Neural cell (in vitro differentiated cells): Measurements from ENCODE around the gene USO1. TPM values are rescaled to one million over a fixed set of nuclear protein-coding genes. Genes with fewer than 3 reads are reported as not detected.

Experiments
- H2AFZ ChIP-seq: fragments of 200-600, 300-800 bp; sonication (generic), shearing (Covaris generic); 2 replicates; pipeline ENCODE4 v1.6.0; 2014; ENCODE audit warnings: low read depth, mild to moderate bottlenecking, antibody characterized with exemption, low read length, moderate library complexity
- H3F3A ChIP-seq: fragments of 200-600 bp; shearing (Covaris generic); 2 replicates; pipeline ENCODE4 v1.6.1; 2016; ENCODE audit warnings: mild to moderate bottlenecking, moderate library complexity, mixed read lengths, antibody characterized with exemption, low read length; ENCODE audit not compliant: insufficient read depth, poor library complexity, severe bottlenecking
- H3K27ac ChIP-seq: fragments of 200-600, 300-800 bp; sonication (generic), shearing (Covaris generic); 2 replicates; pipeline ENCODE4 v1.5.1; 2014; ENCODE audit warnings: mild to moderate bottlenecking, low read length, moderate library complexity
- H3K27me3 ChIP-seq: fragments of 300-800, 200-600 bp; sonication (generic), shearing (Covaris generic); 2 replicates; pipeline ENCODE4 v1.6.0; 2014; ENCODE audit warnings: mild to moderate bottlenecking, low read depth, low read length, moderate library complexity; ENCODE audit not compliant: insufficient read depth
- H3K36me3 ChIP-seq: fragments of 300-800, 200-600 bp; sonication (generic), shearing (Covaris generic); 2 replicates; pipeline ENCODE4 v1.5.1; 2014; ENCODE audit warnings: mild to moderate bottlenecking, antibody characterized with exemption, low read length, moderate library complexity; ENCODE audit not compliant: insufficient read depth
- H3K4me2 ChIP-seq: fragments of 300-800, 200-600 bp; sonication (generic), shearing (Covaris generic); 2 replicates; pipeline ENCODE4 v1.6.0; 2014; ENCODE audit warnings: mild to moderate bottlenecking, low read length
- H3K4me3 ChIP-seq: fragments of 300-800, 200-600 bp; sonication (generic), shearing (Covaris generic); 2 replicates; pipeline ENCODE4 v1.5.1; 2014; ENCODE audit warnings: mild to moderate bottlenecking, low read length, moderate library complexity
- H3K79me2 ChIP-seq: fragments of 200-600 bp; shearing (Covaris generic); replicated peaks from 2 replicates; pipeline ENCODE4 v1.6.0; 2014; ENCODE audit warnings: mild to moderate bottlenecking, low read length, moderate library complexity; ENCODE audit not compliant: insufficient read depth
- H3K9ac ChIP-seq: fragments of 300-800, 200-600 bp; sonication (generic), shearing (Covaris generic); 2 replicates; pipeline ENCODE4 v1.6.1; 2016; ENCODE audit warnings: mild to moderate bottlenecking, low read length, mixed read lengths
- H3K9me2 ChIP-seq: fragments of 200-600 bp; shearing (Covaris generic); 2 replicates; pipeline ENCODE4 v1.6.1; 2016; ENCODE audit warnings: mild to moderate bottlenecking, low read length, mixed read lengths; ENCODE audit not compliant: insufficient read depth
- H3K9me3 ChIP-seq: fragments of 200-600, 300-800 bp; sonication (generic), shearing (Covaris generic); 2 replicates; pipeline ENCODE4 v1.6.1; 2016; ENCODE audit warnings: mild to moderate bottlenecking, mixed run types, low read length, moderate library complexity, mixed read lengths
- H4K20me1 ChIP-seq: fragments of 200-600 bp; shearing (Covaris generic); 2 replicates; pipeline ENCODE4 v1.6.1; 2016; ENCODE audit warnings: mild to moderate bottlenecking, mixed run types; ENCODE audit not compliant: insufficient read depth
- EP300 ChIP-seq: fragments of 450-650 bp; conservative IDR thresholded peaks from 2 replicates; pipeline ENCODE4 v1.6.1; 2014; ENCODE audit warnings: antibody characterized with exemption, mild to moderate bottlenecking, moderate library complexity; ENCODE audit not compliant: poor library complexity, severe bottlenecking
- EZH2 ChIP-seq: fragments of 200-600, 300-800 bp; shearing (Covaris generic), sonication (generic); IDR thresholded peaks from 2 replicates; pipeline ENCODE4 v1.6.1; 2014; ENCODE audit warnings: antibody characterized with exemption, low read length, borderline replicate concordance, mild to moderate bottlenecking; ENCODE audit not compliant: insufficient read depth, poor library complexity, severe bottlenecking
- MXI1 ChIP-seq: fragments of 450-650 bp; conservative IDR thresholded peaks from 2 replicates; pipeline ENCODE4 v1.6.1; 2014; ENCODE audit warnings: antibody characterized with exemption, mild to moderate bottlenecking; ENCODE audit not compliant: poor library complexity, severe bottlenecking
- POLR2AphosphoS5 ChIP-seq: IDR thresholded peaks from 2 replicates; pipeline ENCODE4 v1.6.1; 2012
- RAD21 ChIP-seq: fragments of 450-650 bp; conservative IDR thresholded peaks from 2 replicates; pipeline ENCODE4 v1.6.1; 2014; ENCODE audit warnings: antibody characterized with exemption, mild to moderate bottlenecking, moderate library complexity
- SMC3 ChIP-seq: fragments of 450-650 bp; conservative IDR thresholded peaks from 2 replicates; pipeline ENCODE4 v1.6.1; 2014; ENCODE audit warnings: antibody characterized with exemption, mild to moderate bottlenecking, moderate library complexity; ENCODE audit not compliant: poor library complexity
- TAF1 ChIP-seq: IDR thresholded peaks from 2 replicates; pipeline ENCODE4 v1.6.1; 2012; ENCODE audit warnings: low read depth
- polyA plus RNA-seq: library from polyadenylated mRNA; depleted of rRNA; stranded (reverse); fragments of >200 nt; gene quantifications from 2 replicates; pipeline ENCODE4 v1.2.3, GENCODE V29; 2014
- TF ChIP-seq, protein P1 (sequence below): IDR thresholded peaks from 2 replicates; pipeline ENCODE4 v1.6.1; 2012; ENCODE audit warnings: borderline replicate concordance
- TF ChIP-seq, protein P2 (sequence below): fragments of 450-650 bp; IDR thresholded peaks from 2 replicates; pipeline ENCODE4 v1.5.1; 2014; ENCODE audit warnings: antibody characterized with exemption, mild to moderate bottlenecking, moderate library complexity; ENCODE audit not compliant: poor library complexity, severe bottlenecking

Gene USO1
- polyA plus RNA-seq, 1 donor from 2014 or later: 40.0 TPM

DNA sequence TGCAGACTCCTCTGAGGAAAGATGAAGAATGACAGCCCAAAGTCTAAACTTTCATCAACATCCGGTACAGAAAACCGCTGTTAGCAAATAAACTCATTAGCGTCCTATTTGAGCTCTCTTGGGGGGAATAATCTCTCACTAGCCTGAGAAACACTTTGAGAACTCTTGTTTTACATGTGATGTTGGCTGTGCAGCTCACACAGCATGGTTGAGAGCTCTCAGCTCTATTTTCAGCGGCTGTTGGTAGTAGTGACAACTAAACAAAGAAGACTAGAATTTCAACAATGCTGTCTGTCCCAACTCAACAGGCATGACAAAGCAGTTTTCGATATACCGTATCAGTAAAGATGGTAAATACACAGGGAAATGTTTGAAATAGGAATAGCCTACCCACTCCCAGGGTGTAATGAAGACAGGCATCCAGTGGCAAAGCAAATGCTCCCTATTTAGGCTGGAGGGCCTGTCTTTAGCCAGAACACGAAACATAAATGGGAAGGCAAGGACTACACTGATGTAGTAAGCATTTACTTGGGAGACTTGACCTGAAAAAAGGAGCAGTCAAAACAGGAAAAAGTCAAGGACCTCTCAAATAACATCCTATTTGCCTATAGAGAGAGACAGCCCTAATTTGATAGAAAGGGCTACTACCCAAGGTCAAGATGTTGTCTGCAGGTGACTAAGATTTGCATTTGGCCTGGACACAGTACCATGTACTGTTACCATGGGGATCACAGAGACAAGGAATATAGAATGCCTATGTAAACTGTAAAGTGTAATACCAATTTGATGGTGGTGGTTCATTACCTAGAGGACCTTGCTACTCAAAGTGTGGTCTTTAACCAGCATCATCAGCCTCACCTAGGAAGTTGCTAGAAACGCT lies 117.5 kb downstream of the USO1 start:
- no peak overlapping the region for H3K27ac ChIP-seq
- no peaks in the 10 kb centered on the region for H3K36me3 ChIP-seq
- no peaks in the 10 kb centered on the region for H3K9me3 ChIP-seq
- no peak overlapping the region for H3K4me3 ChIP-seq
- H3K27me3 ChIP-seq: no peaks in the 10 kb centered on the region
- TF ChIP-seq, protein P1, sequence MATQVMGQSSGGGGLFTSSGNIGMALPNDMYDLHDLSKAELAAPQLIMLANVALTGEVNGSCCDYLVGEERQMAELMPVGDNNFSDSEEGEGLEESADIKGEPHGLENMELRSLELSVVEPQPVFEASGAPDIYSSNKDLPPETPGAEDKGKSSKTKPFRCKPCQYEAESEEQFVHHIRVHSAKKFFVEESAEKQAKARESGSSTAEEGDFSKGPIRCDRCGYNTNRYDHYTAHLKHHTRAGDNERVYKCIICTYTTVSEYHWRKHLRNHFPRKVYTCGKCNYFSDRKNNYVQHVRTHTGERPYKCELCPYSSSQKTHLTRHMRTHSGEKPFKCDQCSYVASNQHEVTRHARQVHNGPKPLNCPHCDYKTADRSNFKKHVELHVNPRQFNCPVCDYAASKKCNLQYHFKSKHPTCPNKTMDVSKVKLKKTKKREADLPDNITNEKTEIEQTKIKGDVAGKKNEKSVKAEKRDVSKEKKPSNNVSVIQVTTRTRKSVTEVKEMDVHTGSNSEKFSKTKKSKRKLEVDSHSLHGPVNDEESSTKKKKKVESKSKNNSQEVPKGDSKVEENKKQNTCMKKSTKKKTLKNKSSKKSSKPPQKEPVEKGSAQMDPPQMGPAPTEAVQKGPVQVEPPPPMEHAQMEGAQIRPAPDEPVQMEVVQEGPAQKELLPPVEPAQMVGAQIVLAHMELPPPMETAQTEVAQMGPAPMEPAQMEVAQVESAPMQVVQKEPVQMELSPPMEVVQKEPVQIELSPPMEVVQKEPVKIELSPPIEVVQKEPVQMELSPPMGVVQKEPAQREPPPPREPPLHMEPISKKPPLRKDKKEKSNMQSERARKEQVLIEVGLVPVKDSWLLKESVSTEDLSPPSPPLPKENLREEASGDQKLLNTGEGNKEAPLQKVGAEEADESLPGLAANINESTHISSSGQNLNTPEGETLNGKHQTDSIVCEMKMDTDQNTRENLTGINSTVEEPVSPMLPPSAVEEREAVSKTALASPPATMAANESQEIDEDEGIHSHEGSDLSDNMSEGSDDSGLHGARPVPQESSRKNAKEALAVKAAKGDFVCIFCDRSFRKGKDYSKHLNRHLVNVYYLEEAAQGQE: no peak
- TF ChIP-seq RAD21 (no peak), EP300 (no peak), TAF1 (no peak), MXI1 (no peak), POLR2AphosphoS5 (no peak), EZH2 (no peak), SMC3 (no peak)
- TF ChIP-seq, protein P2, sequence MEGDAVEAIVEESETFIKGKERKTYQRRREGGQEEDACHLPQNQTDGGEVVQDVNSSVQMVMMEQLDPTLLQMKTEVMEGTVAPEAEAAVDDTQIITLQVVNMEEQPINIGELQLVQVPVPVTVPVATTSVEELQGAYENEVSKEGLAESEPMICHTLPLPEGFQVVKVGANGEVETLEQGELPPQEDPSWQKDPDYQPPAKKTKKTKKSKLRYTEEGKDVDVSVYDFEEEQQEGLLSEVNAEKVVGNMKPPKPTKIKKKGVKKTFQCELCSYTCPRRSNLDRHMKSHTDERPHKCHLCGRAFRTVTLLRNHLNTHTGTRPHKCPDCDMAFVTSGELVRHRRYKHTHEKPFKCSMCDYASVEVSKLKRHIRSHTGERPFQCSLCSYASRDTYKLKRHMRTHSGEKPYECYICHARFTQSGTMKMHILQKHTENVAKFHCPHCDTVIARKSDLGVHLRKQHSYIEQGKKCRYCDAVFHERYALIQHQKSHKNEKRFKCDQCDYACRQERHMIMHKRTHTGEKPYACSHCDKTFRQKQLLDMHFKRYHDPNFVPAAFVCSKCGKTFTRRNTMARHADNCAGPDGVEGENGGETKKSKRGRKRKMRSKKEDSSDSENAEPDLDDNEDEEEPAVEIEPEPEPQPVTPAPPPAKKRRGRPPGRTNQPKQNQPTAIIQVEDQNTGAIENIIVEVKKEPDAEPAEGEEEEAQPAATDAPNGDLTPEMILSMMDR: no peak
- H3K9me2 ChIP-seq: no peaks in the 10 kb centered on the region
- no peaks in the 10 kb centered on the region for H3K79me2 ChIP-seq
- H4K20me1 ChIP-seq: no peaks in the 10 kb centered on the region
- H2AFZ ChIP-seq: no peak overlapping the region
- no peak overlapping the region for H3K4me2 ChIP-seq
- H3F3A ChIP-seq: no peaks in the 10 kb centered on the region
- H3K9ac ChIP-seq: no peak overlapping the region

- H3K9me3 ChIP-seq: no peaks in the 10 kb centered on the region
- no peak overlapping the region for H3K9ac ChIP-seq
- no peaks in the 10 kb centered on the region for H4K20me1 ChIP-seq
- H2AFZ ChIP-seq: no peak overlapping the region
- H3F3A ChIP-seq: no peaks in the 10 kb centered on the region
- H3K27me3 ChIP-seq: no peaks in the 10 kb centered on the region
- H3K36me3 ChIP-seq: no peaks in the 10 kb centered on the region
- TF ChIP-seq, protein P1: no peak
- TF ChIP-seq TAF1 (no peak), MXI1 (no peak), EP300 (no peak), SMC3 (no peak), RAD21 (no peak), POLR2AphosphoS5 (no peak), EZH2 (no peak)
- TF ChIP-seq, protein P2: no peak
- no peaks in the 10 kb centered on the region for H3K79me2 ChIP-seq
- no peak overlapping the region for H3K27ac ChIP-seq
- H3K4me2 ChIP-seq: no peak overlapping the region
- no peaks in the 10 kb centered on the region for H3K9me2 ChIP-seq
- H3K4me3 ChIP-seq: no peak overlapping the region
Measured at GRCh38 chr4:75843596-75843995, 119.2 kb downstream of the USO1 start.
